ENCODE results near the gene ERC2. TPM values are rescaled to one million over a fixed set of nuclear protein-coding genes. Genes with fewer than 3 reads are reported as not detected.
A peak's percentile ranks its signal among the peaks of the same experiment; 100 is the strongest.

ERC2 gene
- total and polyA plus RNA-seq, 2 of the 13 experiments (the other 11 are each of a cell fraction or from before 2014, with no cell fraction given): 0.16 to 0.22 TPM

DNA sequence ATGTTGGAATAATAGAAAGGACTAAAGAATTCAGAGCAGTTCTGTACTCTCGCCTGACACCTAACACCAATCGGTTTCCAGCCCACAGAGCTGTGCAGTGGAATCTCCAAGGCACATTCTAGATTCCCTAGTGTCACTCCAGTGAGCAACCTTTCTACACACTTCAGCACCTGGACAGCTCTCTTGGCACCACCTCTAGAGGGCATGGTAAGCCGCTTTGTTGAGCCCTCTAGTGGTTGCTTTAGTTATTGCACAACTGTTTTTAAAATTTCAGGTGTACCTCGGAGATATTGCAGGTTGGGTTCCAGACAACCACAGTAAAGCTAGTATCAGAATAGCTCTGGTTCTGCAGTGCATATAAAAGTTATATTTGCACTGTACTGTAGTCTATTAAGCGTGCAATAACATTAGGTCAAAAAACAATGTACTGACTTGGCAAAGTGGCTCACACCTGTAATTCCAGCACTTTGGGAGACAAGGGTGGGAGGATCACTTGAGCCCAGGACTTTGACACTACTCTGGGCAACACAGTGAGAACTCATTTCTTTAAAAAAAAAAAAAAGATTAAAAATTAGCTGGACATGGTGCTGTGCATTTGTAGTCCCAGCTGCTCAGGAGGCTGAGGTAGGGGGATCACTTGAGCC, 26.5 kb upstream of the ERC2 start (continued):
- TF ChIP-seq, protein P1, sequence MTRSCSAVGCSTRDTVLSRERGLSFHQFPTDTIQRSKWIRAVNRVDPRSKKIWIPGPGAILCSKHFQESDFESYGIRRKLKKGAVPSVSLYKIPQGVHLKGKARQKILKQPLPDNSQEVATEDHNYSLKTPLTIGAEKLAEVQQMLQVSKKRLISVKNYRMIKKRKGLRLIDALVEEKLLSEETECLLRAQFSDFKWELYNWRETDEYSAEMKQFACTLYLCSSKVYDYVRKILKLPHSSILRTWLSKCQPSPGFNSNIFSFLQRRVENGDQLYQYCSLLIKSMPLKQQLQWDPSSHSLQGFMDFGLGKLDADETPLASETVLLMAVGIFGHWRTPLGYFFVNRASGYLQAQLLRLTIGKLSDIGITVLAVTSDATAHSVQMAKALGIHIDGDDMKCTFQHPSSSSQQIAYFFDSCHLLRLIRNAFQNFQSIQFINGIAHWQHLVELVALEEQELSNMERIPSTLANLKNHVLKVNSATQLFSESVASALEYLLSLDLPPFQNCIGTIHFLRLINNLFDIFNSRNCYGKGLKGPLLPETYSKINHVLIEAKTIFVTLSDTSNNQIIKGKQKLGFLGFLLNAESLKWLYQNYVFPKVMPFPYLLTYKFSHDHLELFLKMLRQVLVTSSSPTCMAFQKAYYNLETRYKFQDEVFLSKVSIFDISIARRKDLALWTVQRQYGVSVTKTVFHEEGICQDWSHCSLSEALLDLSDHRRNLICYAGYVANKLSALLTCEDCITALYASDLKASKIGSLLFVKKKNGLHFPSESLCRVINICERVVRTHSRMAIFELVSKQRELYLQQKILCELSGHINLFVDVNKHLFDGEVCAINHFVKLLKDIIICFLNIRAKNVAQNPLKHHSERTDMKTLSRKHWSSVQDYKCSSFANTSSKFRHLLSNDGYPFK (CRISPR knock-in tag; IDR thresholded peaks at IDR 0.05; ENCODE audit: borderline replicate concordance): no peak
- TF ChIP-seq SMARCC2 (IDR thresholded peaks at IDR 0.05) (no peak), ZNF230 (CRISPR knock-in tag; IDR thresholded peaks at IDR 0.05) (0 out of 2 replicates have a peak, but pooled peaks have one; percentile 67), ZFAT (CRISPR knock-in tag; conservative IDR thresholded peaks at IDR 0.05) (no peak), YEATS2 (CRISPR knock-in tag; IDR thresholded peaks at IDR 0.05; ENCODE audit: borderline replicate concordance) (peak; percentile 87; the same call in 1 of the 2 replicates), GABPB1 (CRISPR knock-in tag; IDR thresholded peaks at IDR 0.05) (no peak; the same call in 1 of the 2 replicates), RFX1 (IDR thresholded peaks at IDR 0.05) (no peak), EEA1 (CRISPR knock-in tag; IDR thresholded peaks at IDR 0.05; ENCODE audit: borderline replicate concordance) (no peak), ZNF34 (CRISPR knock-in tag; IDR thresholded peaks at IDR 0.05; ENCODE audit: borderline replicate concordance) (no peak), SNRNP70 (IDR thresholded peaks at IDR 0.05; ENCODE audit: low read depth, low read length) (no peak), THYN1 (CRISPR knock-in tag; IDR thresholded peaks at IDR 0.05; ENCODE audit: borderline replicate concordance, low read depth) (no peak), ZNF205 (CRISPR knock-in tag; IDR thresholded peaks at IDR 0.05) (peak; percentile 89), PITX1 (CRISPR knock-in tag; IDR thresholded peaks at IDR 0.05) (peak; percentile 69), ZEB1 (IDR thresholded peaks at IDR 0.05; ENCODE audit: insufficient replicate concordance, low read depth) (no peak), ZNF350 (CRISPR knock-in tag; IDR thresholded peaks at IDR 0.05; ENCODE audit: borderline replicate concordance, low read depth) (no peak), RFX5 (IDR thresholded peaks at IDR 0.05; ENCODE audit: low read depth, low read length) (no peak)
- TF ChIP-seq, protein P2, sequence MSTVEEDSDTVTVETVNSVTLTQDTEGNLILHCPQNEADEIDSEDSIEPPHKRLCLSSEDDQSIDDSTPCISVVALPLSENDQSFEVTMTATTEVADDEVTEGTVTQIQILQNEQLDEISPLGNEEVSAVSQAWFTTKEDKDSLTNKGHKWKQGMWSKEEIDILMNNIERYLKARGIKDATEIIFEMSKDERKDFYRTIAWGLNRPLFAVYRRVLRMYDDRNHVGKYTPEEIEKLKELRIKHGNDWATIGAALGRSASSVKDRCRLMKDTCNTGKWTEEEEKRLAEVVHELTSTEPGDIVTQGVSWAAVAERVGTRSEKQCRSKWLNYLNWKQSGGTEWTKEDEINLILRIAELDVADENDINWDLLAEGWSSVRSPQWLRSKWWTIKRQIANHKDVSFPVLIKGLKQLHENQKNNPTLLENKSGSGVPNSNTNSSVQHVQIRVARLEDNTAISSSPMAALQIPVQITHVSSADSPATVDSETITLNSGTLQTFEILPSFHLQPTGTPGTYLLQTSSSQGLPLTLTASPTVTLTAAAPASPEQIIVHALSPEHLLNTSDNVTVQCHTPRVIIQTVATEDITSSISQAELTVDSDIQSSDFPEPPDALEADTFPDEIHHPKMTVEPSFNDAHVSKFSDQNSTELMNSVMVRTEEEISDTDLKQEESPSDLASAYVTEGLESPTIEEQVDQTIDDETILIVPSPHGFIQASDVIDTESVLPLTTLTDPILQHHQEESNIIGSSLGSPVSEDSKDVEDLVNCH (CRISPR knock-in tag; IDR thresholded peaks at IDR 0.05): no peak
- TF ChIP-seq, protein P3, sequence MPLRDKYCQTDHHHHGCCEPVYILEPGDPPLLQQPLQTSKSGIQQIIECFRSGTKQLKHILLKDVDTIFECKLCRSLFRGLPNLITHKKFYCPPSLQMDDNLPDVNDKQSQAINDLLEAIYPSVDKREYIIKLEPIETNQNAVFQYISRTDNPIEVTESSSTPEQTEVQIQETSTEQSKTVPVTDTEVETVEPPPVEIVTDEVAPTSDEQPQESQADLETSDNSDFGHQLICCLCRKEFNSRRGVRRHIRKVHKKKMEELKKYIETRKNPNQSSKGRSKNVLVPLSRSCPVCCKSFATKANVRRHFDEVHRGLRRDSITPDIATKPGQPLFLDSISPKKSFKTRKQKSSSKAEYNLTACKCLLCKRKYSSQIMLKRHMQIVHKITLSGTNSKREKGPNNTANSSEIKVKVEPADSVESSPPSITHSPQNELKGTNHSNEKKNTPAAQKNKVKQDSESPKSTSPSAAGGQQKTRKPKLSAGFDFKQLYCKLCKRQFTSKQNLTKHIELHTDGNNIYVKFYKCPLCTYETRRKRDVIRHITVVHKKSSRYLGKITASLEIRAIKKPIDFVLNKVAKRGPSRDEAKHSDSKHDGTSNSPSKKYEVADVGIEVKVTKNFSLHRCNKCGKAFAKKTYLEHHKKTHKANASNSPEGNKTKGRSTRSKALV (CRISPR knock-in tag; IDR thresholded peaks at IDR 0.05): peak; percentile 57; the same call in 1 of the 2 replicates
- TF ChIP-seq, protein P4, sequence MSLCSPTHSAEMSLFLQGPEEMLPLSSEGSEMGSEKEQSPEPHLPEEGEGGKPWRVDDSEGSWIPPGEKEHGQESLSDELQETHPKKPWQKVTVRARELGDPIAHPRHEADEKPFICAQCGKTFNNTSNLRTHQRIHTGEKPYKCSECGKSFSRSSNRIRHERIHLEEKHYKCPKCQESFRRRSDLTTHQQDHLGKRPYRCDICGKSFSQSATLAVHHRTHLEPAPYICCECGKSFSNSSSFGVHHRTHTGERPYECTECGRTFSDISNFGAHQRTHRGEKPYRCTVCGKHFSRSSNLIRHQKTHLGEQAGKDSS (CRISPR knock-in tag; IDR thresholded peaks at IDR 0.05; ENCODE audit: borderline replicate concordance, low read depth): peak; percentile 87; the same call in 1 of the 2 replicates
- TF ChIP-seq, protein P5, sequence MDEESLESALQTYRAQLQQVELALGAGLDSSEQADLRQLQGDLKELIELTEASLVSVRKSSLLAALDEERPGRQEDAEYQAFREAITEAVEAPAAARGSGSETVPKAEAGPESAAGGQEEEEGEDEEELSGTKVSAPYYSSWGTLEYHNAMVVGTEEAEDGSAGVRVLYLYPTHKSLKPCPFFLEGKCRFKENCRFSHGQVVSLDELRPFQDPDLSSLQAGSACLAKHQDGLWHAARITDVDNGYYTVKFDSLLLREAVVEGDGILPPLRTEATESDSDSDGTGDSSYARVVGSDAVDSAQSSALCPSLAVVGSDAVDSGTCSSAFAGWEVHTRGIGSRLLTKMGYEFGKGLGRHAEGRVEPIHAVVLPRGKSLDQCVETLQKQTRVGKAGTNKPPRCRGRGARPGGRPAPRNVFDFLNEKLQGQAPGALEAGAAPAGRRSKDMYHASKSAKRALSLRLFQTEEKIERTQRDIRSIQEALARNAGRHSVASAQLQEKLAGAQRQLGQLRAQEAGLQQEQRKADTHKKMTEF (CRISPR knock-in tag; IDR thresholded peaks at IDR 0.05): peak; percentile 76
